HG03342 (cell line): ENCODE data around the gene LHX1.

Experiments
- ATAC-seq: cut with Tn5 transposase; IDR thresholded peaks from one replicate; pipeline ENCODE4 v1.9.1; 2021; ENCODE audit warnings: mild to moderate bottlenecking, moderate library complexity; ENCODE audit not compliant: unreplicated experiment

LHX1 gene

DNA sequence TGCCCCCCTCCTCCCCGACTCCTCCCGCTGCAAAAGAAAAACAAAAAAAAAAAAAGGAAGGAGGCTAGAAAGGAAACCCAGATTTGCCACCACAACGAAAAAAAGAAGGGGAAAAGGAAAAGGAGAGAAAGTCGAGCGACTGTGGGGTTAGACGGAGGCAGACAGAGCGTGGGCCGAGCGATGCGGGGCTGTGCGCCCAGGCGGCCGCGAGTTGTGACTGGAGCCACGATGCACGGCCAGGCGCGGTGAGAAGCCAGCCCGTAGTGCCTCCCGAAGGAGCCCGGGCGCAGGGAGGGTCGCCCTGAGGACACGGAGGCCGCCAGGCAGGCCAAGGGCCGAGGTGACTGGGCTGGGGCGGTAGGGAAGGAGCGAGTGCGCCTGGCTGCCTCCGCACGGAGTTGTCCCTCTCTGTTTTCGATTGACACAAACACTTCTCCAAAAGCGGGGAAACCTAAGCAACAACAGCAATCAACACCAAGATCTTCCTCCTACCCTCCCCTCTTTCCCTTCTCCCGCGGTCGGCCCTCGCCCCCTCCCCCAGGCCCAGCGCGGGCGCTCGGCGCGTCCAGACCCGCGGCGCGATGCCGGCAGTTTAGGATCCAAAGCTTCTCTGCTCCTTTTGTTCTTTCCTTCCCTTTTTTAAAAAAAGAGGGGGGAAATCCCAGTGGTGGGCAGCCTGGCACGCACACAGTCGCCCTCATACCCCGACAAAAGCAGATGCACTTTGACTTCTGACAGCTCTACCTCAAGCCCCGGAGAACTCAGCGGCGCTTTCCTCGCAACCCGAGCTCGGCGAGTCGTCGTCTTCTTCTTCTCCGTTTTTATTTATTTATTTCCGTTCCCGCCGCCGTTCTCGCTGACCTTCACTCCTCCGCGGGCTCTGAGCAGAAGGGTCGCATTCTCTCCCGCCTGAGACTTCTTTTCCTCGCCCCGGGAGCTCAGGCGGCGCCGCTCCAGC is at the start of gene LHX1:
TSS of gene LHX1 (plus strand) at position 475 of the 958 bp plus-strand sequence. CDS start 723 bp downstream, outside the sequence.
- no peak for ATAC-seq

DNA sequence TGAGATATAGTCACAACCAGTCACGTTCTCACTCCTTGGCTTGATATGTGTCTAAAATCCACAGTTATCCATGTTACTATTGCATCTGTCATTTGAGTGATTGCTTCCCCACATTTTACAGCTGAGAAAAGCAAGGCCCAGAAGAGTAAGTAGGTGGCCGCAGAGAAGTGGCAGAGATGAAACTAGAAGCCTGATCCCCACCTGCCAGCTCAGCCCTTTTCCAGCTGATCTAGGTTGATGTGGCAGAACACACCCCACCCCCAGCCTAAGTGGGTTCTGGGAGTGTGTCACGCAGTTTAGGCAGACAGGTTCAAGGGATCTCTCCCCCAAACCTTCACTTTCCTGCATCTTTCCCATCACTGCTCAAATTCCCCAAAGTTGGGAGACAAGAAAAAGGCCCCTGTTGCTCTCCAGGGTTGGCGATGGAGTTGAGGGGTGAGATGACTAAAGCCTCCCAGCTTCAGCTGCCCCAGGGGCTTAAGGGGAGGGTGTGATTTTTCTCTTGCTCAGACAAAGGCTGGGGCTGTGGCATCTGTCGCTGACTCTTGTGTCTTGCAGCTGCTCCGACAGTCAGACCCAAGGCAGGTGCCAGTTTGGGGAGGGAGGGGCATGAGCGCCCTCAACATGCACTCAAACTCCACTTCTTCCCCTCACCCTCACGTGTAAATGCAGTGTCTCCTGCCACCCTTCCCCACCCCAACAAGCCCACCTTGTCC is 48.9 kb upstream of the LHX1 start:
- no peak for ATAC-seq

- ATAC-seq: no peak
These were observed 47.4 kb upstream of the LHX1 start for GRCh38 chr17:36889770-36890349.

DNA sequence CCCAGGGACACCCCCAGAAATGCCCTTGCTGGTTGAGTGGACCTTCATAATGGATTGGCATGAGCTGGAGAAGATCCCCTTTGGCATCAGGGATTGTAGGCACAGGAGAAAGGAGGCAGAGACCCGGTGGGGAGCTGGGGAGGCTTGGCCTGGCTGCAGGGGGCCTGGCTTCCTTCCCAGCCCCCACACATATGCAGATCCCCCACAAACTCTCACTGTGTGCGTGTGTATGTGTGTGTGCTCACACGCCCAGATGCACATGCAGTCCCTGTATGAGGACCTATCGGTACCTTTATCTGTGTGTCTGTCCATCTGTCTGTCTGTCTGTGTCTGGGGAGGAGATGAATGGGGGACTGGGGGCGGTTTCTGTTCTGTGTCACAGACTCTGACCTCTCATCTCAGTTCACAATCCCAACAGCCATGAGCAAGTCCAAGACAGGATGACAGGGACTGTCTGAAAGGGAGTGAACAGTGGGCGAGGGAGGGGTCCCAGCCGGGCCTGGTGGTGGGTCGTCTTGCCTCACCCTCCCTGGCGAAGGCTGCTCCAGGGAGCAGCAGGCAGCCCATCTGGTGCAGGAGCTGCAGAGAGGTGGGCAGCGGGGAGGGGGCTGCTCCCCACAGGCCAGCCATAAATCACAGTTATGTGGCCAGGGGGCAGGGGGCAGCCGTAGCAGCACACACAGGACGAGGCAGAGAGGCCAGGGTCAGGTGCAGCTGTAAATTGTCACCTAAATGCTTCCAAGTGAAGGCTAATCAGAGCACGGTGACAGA is 46.7 kb upstream of the LHX1 start:
- no peak for ATAC-seq

- ATAC-seq: no peak
These were observed 45.0 kb upstream of the LHX1 start for GRCh38 chr17:36892112-36892838.

GRCh38 chr17:36894177-36894576 is 43.1 kb upstream of the LHX1 start:
- ATAC-seq: no peak

DNA sequence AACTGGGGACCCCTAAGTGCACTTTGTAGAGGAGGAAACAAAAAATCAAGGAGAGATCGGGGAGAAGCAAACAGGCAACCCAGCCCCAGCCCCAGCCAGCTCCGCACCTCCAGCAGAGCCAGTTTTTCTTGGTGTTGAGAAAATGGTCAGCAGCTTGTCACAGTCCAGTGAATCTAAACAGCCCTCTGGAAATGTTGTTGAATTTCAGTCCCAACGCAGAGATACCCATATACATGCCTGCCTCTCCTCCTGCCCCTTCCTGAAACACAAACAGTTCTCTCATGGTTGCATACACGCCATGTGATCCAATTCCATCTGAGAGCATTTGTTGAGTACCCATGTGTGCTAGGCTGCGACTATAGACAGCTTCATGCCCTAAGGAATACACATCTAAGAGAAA is 42.4 kb upstream of the LHX1 start:
- no peak for ATAC-seq

- no peak for ATAC-seq
These were observed 37.8 kb upstream of the LHX1 start for GRCh38 chr17:36899250-36900159.

- no peak for ATAC-seq
These were observed 37.1 kb upstream of the LHX1 start for GRCh38 chr17:36900160-36900512.

- ATAC-seq: no peak
These were observed 35.8 kb upstream of the LHX1 start for GRCh38 chr17:36901506-36901905.

DNA sequence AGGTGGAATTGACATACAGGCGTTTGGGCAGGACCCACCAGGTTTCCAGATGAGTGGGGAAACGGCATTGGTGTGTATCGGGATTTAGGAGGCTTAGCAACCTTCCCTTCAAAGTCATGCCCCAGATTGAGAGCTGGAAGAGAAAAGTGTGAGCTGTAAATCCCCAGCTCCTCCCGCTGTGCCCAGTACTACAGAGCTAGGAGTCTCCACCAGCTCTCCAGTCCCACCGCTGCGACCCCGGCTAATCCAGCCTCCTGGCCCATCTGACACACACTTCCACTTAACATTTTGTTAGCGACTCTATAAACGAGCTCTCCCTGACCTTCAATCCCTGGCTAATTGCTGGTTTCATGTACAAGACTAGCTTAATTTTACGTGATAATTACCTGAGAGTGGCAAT is 29.9 kb upstream of the LHX1 start:
- no peak for ATAC-seq

DNA sequence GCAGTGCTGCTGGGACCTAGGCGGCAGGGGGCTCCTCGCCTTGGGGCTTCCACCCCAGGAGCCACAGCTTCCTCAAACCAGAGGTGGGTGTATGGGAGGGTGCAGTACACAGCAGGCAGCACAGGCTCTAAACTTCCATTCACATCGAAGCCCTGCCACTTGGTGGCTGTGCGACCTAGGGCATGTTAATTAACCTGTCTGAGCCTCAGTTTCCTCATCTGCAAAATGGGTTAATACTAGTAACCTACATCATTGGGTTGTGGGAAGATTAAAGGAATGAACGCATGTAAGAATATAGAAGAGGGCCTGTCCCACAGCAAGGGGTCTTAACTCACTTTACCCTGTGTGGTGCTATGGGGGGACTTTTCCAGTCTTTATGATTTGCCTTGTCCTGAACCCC is 26.8 kb upstream of the LHX1 start:
- no peak for ATAC-seq

- no peak for ATAC-seq
These were observed 26.3 kb upstream of the LHX1 start for GRCh38 chr17:36911001-36911400.

GRCh38 chr17:36913132-36913531 is 24.1 kb upstream of the LHX1 start:
- ATAC-seq: no peak

- no peak for ATAC-seq
These were observed 19.0 kb upstream of the LHX1 start for GRCh38 chr17:36918211-36918691.

DNA sequence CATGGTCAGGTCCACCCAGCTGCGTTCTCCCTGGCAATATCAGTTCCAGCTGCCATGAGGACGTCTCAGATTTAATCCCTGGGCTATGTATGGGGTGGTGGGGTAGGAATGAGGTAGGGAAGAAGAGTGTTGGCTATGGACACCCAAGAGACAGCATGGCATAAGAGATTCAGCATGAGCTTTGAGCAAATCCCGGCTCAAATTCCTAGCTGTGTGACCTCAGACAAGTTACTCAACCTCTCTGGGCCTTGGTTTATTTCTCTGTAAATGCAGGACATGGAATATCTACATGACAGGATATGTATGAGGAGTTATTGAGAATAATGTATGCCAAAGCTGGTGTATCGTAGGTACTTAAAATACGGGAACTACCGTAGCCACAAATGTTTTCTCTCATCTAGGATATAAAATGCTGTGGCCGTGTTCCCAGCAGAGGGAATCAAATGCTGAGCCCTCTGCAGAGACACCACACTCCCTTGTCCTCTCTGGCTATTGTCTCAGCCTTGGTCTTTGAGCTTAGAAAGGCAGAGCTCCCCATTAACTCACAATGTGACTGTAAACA is 17.8 kb upstream of the LHX1 start:
- no peak for ATAC-seq

DNA sequence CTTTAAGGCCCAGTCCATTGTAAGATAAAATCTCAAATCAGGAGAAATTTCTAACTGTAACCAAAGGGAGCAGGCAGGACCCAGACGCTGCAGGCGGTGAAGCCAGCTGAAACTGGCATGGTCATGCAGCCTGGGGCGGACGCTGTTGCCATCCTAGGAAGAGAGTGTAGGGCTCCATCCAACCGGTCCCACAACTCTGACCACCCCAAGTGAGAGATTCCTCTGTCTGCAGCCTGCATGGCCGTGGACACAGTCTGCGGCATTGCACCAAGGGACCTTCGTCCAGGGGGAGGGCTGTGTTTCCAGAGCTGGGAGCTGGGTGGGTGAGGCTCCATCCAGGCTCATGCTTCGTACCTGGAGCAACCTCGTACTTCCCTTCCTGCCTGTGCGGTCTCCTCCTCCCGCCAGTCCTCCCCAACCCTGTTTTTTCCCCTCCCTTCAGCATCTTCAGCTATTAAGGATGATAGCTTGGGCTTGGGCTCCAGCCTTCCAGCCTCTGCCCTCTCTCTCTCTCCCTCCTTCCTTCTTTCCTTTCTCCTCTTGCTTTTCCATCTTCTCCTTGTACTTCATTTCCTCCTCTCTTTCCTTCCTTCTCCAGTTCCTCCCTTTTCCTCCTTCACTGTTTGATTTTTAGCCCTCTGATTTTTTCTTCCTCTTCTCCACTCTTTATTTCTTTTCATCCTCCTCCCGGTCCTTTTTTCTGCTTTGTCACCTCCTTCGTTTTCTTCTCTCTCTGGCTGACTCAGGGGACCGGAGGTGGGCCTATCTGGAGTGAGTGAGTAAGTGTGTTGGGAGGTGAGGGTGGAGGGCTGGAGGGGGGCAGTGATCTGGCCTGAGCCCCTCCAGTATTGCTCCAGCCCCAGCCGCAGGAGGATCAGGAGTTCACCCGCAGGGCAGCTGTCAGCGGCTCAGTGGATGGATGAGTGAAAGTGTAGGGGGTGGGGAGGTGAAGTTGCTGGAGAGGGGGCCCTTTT is 17.0 kb upstream of the LHX1 start:
- no peak for ATAC-seq
